ENCODE results near the gene CMIP.

DNA sequence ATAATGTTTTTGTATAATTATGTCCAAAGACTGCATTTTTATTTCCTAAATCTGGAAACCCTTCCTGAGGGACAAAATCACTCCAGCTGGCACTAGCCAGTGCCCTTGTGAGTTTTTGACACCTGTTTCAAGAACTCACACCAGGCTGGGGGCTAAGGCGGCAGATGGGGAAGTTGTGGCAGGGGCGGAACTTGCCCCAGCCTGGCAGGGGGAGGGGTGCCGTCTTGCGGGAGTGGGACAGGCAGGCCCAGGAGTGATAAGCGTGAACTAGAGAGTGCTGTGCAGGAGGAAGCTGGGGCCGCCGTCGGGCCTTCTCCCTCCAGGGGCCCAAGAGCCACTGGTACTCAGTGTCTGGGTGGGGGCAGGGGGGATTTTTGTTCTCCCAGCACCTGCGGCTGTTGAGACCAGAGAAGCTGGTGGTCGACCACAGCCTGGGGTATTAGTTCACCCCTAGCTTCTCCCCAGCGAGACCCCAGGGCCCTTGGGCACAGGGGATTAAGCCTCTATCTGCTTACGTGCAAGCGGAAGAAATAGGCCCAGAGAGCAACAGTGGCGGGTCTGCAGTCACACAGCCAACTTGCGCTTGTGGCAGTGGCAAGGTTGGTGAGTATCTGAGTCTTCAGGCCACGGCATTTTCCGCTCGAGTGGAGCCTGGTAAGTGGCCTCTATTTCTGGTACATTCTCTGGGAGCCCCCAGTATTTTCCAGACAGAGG, 294.3 kb downstream of the CMIP start:
- TF ChIP-seq EZH2 (IDR thresholded peaks at IDR 0.05; ENCODE audit: borderline replicate concordance, low read depth, low read length, severe bottlenecking): no peak
- TF ChIP-seq CTCF (IDR thresholded peaks at IDR 0.05; ENCODE audit: borderline replicate concordance, extremely low read depth, low read length, poor library complexity, severe bottlenecking): no peak
